Activated CD8-positive, alpha-beta memory T cell treated with anti-CD3 and anti-CD28 coated beads, Interleukin-2, amount 50 U/mL, for 1 hour (primary cell): ENCODE results near the gene HBG1.

Experiments used
- DNase-seq: peaks from one replicate; pipeline ENCODE4 v3.0.0-alpha.2; 2020; ENCODE audit errors: extremely low read depth

The HBG1 gene

DNA sequence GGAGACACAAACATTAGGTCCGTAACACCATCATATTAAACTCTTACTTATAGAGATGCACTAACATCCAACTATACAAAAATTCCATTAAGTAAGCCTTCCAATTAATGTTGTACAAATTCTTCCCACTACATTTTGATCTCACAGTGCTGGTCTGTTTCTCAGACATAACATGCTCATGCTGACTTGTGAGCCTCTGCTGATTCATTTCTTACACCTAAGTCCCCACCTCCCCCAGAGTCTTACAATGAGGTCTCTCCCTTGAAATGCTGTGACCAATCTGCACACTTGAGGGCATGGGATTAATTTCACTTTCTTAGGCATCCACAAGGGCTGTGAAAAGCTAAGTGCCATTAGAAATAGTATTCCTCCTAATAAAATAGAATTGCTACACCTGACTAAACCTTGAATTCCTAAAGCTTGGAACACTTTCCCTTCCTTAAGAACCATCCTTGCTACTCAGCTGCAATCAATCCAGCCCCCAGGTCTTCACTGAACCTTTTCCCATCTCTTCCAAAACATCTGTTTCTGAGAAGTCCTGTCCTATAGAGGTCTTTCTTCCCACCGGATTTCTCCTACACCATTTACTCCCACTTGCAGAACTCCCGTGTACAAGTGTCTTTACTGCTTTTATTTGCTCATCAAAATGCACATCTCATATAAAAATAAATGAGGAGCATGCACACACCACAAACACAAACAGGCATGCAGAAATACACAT is 2.0 kb downstream of the HBG1 start:
- DNase-seq = no peak

DNA sequence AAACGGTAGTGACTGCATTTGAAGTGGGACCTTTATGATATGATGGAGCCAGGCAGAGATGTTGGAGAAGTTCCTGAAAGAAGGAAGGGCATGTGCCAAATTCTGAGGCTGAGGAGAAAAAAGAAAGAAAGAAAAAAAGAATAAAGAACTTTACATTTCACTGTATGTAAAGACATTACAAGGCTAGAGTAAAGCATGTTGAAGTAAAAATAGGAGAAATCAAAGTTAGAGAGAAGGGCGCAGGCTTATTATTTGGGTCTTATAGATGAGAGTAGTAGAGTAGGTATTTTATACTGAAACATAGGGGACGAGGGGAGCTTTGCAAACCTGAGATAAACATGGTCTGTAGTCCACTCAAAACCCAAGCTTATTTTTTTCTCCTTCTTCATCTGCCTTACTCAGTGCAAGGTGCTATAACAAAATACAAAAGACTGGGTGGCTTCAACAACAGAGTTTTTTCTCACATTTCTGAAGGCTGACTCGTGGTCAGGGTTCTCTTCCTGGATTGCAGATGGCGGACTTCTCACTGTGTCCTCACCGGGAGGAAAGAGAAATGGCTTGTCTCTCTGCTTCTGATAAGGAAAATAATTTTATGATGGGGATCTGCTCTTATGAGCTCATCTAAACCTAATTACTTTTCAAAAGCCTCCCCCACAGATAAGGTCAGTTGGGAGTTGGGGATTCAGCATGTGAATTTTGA is 2.7 kb downstream of the HBG1 start:
- no peak for DNase-seq

DNA sequence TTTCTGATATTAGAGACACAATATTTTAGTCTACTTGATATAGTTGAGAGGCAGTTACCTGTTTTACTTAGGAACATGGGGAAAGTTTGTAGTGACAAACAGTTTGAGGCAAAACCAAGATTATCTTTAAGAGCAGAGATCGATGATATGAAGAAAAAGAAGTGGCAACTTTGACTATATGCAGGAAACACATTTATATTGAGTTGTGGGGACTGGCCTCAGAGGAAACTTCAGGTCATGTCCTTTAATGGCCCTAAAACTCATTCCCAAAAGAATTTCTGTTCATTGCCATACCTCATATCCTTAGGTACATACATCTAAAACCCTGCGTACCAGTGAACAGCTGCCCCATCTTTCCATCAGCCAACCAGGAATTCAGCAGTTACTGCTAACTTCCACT is 4.5 kb downstream of the HBG1 start:
- no peak for DNase-seq

DNA sequence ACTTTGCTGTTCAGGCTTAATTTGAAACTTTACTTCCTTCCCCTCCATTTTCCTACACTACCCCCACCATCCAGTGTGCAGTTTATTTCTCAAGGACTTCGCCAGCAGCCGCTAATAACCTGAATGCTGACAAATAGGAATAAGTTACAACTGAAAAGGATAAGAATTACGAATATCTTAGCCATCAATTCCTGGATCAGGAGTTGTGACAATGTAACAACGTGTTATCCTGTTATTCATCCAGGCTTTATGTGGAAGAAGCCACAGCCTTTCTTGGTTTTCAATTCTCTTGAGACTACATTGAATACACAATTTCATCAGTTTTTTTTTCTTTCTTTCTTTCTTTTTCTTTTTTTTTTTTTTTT is 5.9 kb downstream of the HBG1 start:
- no peak for DNase-seq

DNA sequence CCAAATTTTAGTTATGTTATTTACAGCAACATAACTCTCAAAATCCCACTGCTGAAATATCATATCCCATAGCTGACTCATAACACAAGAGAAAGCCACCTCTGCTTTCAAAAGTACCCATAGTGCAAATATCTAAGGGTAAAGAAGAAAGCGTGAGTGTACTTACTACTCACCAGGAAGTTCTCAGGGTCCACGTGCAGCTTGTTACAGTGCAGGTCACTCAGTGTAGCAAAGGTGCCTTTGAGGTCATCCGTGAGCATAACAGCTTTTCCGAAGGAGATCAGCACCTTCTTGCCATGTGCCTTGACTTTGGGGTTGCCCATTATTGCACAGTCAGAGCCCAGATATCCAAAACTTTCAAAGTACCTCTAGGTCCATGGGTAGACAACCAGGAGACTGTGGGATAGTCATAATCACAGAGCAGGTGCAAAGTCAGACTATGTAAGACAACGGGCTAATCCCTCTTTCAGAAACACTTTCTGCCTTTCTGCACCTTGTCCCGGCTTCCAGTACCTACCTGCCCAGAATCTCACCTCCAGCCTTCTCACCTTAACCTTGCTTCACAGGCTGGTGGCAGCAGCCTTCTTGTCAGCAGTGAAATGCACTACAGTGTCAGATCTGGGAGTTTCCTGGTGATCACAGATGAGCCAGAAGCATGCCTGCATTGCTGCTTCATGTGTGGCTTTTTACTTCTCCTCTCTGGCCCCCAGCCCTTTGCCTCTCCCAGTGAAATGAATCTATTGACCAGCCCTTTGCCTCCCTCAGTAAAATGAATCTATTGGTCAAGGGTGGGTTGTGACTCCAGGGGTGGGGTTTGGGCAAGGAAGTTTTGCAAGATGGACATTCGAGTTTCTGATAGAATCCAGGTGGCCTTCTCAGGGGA is 6.5 kb downstream of the HBG1 start:
- DNase-seq = no peak

DNA sequence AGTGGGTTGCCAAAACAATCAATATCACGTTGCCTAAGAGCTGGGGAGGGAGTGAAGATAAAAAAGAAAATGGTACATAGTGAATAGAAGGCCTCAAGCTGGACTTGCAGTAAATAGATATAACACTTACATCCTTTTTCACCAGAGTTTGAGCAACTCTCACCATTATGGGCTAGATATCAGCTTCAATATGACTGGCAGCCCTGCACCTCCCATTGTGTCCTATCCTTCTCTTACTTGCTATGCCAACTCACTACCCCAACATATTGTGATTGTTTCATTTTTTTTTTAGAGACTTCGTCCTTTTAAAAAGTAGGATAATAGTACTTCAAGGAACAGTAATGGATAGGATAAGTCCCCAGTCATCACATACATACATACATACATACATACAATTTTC is 7.4 kb downstream of the HBG1 start:
- no peak for DNase-seq

DNA sequence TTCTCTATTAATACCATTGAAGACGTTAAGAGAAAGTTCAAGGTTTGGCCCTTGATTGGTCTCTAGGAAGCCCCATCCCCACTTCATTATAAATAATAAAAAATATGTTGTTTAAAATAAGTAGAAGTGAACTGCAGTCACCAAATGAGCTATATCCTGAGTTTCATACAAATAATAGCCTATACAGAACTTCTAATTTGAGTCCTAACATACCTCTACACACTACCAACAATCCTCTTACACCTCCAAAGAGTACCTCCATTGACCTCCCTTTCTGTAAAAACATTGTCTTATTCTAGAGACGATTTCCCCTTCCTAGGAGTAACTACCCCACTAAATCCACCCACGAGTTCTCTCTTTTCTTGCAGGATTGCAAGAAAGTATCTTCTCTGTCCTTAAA is 8.2 kb downstream of the HBG1 start:
- DNase-seq = no peak

DNA sequence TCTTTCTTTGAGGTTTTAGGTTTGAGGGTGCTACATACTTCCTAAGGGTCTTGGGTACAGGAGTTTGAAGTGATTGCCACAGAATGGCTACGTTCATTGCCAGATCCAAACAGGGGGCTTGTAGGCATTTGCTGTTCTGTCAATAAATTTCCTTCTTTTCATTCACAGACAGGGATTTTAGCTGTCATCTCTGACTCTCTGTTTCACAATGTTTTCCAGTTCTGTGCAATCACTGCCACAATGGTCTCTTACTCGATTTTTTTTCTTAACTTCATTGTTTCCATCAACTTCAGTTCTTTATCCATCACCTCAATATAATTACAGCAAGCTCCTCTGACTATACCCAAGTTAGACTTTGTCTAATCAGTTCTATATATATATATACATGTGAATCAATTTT is 9.2 kb downstream of the HBG1 start:
- no peak for DNase-seq

DNA sequence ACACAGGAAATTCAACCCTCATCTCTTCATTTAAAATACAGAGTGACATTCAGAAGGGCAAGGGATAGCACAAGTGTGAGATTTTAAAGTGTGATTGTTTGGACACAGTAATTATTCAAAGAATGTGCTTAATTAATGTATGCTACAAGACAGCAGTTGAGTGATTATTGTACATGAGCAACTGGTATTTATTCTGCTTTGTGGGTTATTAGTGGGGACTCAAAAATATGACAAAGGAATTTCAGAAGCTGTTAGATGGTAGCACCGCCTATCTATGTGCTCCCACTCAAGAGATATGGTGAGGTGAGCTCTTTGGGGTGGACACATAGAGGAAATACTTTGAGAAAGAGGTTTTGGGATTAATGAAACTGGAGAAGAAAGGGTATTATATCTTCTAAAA is 9.6 kb downstream of the HBG1 start:
- no peak for DNase-seq

DNA sequence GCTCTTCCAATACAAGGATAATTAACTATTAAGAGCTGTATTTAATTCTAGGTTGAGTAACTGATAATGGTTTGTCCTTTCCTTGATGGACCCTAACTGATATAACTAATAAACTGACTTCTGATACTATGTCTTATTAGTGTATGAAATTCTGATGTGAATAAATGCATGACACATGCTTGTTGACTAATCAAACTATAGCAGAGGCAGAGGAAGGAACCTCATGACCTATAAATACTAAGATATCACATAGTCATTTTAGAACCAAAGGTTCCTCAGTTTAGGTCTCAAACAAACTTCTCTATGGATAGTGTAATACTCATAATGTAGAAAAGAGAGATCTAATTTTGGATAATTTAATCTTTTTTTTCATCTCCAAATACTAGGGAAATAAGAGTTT is 10.6 kb downstream of the HBG1 start:
- DNase-seq = no peak

DNA sequence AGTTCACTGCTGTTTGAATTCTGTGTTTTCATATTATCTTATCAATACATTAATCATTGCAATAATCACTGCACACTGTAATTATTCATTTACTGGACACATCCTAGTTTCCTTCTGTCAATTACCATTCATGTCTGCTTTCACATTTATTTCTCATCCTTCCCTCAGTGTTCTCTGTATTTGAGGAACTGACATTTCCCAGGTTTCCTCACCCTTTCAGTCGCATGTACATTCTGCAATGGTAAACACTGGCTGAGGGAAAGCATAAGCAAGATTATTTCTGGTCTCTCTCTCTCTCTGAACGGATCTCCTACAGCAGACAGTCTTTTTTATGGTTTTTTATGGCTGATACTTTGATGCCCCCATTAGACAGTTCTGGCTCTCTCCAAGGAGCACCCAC is 11.2 kb downstream of the HBG1 start:
- DNase-seq = no peak

DNA sequence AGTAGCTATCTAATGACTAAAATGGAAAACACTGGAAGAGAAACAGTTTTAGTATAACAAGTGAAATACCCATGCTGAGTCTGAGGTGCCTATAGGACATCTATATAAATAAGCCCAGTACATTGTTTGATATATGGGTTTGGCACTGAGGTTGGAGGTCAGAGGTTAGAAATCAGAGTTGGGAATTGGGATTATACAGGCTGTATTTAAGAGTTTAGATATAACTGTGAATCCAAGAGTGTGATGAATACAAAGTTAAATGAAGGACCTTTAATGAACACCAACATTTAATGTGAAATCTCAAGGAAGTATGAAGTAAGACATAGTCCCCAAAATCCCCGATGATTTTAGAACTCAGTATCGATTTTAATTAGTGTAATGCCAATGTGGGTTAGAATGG is 12.2 kb downstream of the HBG1 start:
- no peak for DNase-seq

DNA sequence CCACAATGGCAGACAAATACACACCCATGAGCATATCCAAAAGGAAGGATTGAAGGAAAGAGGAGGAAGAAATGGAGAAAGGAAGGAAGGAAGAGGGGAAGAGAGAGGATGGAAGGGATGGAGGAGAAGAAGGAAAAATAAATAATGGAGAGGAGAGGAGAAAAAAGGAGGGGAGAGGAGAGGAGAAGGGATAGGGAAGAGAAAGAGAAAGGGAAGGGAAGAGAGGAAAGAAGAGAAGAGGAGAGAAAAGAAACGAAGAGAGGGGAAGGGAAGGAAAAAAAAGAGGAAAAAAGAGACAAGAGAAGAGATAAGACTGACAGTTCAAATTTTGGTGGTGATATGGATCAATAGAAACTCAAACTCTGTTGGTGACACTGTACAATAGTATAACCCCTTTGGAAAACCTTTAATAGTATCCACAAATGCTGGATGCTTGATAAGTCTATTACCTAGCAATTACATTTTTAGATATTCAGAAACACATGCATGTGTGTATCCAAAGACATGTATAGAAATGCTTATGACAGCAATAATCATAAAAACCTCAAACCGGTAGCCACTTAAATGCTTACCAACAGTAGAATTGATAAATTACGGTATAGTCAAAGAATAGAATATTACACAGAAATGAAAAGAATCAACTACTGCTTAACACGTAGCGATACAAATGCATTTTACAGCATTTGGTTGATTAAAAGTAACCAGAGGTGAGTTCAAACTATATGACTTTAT is 14.1 kb downstream of the HBG1 start:
- DNase-seq = no peak

DNA sequence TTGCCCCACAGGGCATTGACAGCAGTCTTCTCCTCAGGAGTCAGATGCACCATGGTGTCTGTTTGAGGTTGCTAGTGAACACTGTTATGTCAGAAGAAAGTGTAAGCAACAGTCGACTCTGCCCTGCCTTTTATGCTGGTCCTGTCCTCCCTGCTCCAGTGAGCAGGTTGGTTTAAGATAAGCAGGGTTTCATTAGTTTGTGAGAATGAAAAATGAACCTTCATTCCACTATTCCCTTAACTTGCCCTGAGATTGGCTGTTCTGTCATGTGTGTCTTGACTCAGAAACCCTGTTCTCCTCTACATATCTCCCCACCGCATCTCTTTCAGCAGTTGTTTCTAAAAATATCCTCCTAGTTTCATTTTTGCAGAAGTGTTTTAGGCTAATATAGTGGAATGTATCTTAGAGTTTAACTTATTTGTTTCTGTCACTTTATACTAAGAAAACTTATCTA is 15.2 kb downstream of the HBG1 start, which contains the start of gene HBD:
Gene HBD, minus strand, starts transcription at position 103 of the 454 bp plus-strand sequence. Its CDS starts 50 bp downstream, at position 53.
- no peak for DNase-seq

DNA sequence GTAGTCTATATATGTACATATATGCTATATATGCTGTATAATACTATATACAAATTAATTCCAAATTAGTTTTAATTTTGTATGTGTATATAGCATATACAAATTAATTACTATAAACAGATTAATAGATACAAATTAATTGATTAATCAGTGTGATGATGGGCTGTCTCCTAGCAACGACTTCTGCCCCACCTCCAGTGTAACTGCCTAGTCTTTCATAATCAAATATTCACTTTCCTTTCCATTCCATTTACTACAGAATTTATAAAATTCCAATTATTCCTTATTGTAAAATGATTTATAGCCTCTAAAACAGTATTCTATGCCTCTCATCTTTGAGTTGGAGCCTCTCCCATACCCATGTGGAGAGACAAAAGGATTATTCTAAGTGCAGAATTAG is 16.4 kb downstream of the HBG1 start:
- no peak for DNase-seq

DNA sequence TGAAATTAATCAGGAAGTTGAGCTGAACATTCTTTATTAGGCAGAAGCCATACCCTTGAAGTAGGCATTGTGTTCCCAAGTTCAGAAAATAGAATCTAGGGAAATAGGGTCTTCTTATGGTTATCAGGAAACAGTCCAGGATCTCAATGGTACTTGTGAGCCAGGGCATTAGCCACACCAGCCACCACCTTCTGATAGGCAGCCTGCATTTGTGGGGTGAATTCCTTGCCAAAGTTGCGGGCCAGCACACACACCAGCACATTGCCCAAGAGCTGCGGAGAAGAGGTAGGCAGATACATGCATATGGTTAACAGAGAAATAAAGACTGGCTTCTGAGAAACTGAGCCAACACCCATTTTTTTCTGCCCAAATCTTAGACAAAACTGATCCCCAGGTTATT is 16.8 kb downstream of the HBG1 start:
- no peak for DNase-seq

DNA sequence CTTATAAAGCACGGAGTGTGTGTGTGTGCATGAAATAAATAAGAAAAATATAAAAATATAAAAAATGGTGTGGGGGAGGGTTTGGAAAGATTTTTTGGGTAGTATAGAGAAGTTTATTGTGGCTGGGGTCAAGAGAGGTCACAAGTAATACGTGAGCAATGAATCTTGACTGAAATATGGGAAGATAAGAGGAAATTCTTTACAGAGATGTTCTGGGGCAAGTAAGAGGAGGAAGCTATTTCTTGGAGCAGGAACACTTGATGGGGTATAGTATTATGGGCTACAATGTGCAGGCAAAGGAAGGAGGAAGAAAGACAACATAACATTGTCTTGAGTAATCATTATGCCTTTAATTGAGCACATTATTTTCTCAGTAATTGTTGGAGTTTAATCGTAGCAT is 17.5 kb downstream of the HBG1 start:
- DNase-seq = no peak

DNA sequence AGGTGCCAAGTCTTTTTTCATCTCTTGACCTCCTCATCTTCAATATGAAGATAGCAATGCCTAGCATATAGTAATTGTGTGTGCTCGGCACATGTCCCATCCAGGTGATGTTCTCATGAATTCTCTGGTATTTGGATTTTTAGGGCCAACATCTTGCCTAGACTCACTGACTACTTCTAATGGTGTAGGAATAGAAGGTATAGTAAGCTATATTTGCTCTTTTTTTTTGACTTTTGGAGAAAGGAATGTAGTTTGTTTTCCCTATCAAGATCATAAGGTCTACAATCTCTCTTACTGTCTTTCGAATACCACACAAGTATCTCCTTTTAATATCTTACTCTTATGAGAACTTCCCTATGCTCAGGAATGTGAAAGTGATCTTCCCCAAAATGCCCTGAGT is 18.5 kb downstream of the HBG1 start:
- DNase-seq = no peak

DNA sequence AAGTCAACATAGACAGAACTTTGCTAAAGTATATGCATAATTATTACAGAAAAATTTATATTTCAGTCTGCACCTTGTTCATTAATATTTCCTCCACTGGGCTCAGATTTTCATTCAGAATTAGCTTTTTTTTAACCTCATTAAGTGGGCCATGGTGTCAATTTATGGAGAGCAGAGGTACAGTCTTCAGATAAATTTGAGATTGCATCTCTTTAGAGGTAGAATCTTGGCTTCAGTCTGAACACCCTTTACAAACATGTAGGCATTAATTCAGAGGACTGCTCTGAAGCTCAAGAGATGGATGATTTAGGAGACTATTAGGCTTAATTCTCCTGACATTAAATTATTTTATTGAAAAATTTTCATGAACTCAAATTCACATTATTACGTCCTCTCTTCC is 19.4 kb downstream of the HBG1 start:
- DNase-seq = no peak

DNA sequence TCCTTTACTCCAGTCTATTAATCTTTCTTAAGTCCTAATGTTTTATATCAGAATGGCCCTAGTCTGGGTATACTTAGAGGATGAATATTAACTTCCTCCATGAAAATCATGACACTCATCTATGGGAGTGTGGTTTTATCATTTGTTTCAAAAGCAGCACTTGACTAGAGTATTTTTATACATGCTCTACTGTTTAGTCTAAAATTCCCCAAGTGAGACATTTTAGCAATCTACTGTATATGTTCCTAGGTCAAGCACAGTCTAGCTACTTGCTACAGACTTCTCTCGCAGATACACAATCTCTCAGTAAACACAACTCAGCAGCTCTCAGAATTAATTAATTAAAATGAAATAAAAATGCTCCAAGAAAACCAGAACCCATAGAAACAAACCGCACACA is 19.9 kb downstream of the HBG1 start:
- DNase-seq = no peak

DNA sequence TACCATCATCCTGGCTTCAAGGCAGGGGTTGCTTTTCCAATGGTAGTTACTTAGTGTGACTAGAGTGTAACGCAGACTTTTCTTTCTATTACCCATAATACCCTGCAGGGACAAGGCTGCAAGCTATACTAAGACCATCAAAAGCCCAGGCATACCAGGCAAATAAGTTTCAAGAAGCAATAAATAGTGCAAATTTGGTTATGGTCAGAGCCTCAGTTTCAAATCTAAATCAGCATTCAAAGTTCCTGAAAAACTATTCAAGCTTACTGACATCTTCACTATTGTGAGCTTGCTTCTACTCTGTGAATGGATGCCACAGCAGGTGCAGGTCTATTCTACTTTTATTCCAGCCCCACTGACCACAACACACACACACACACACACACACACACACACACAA is 20.3 kb downstream of the HBG1 start:
- DNase-seq = no peak

DNA sequence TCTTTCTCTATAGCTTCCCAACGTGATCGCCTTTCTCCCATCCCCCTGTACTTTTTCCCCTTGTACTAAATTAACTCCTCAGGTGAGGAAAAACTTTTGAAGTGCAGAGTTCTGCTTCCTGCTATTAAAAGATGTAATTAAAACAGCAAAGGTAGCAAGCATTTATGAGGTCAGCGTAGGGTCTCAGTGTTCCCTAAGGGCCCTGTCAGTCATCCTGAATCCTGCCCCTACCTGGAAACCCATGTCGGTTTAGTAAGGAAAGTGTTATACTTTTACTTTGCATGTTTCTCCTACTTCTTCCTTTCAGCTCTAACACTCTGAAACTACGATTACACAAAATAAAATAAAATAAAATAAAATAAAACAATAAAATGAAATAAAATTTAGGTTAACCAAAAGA is 21.5 kb downstream of the HBG1 start:
- DNase-seq = no peak
